Sigmoid colon (tissue), 7 donors: ENCODE measurements around the gene ETS2. TPM values are rescaled to one million over a fixed set of nuclear protein-coding genes. Genes with fewer than 3 reads are reported as not detected.
A peak's percentile ranks its signal among the peaks of the same experiment; 100 is the strongest.

Experiments
- DNase-seq: peaks from one replicate; pipeline ENCODE4 v3.0.0-alpha.2; 2019
- H3K27ac ChIP-seq, 4 donors: fragments of 200-600 bp; sonication (generic); one replicate each; pipeline ENCODE4 v1.5.1; 2016 to 2019; ENCODE audit warnings: mild to moderate bottlenecking in 1 of 4
- H3K27me3 ChIP-seq, 3 donors: fragments of 200-600 bp; sonication (generic); one replicate each; pipeline ENCODE4 v1.5.1; 2019; ENCODE audit warnings: mild to moderate bottlenecking in 1 of 3
- H3K36me3 ChIP-seq, 4 donors: fragments of 200-600 bp; sonication (generic); one replicate each; pipeline ENCODE4 v1.5.1; 2016 to 2019
- H3K4me1 ChIP-seq, 4 donors: fragments of 200-600 bp; sonication (generic); one replicate each; pipeline ENCODE4 v1.5.1; 2017 to 2019
- H3K4me3 ChIP-seq, 4 donors: fragments of 200-600 bp; sonication (generic); one replicate each; pipeline ENCODE4 v1.5.1; 2017 to 2019; ENCODE audit warnings: mild to moderate bottlenecking in 2 of 4, moderate library complexity in 1 of 4
- H3K9me3 ChIP-seq, 4 donors: fragments of 200-600 bp in 3 of 4; sonication (generic) in 3 of 4; one replicate each; pipeline versions ENCODE4 v1.5.1 to v1.6.1; 2013 to 2019
- EP300 ChIP-seq, 4 donors: sonication (generic); formaldehyde crosslinking; IDR thresholded peaks; one replicate each; pipeline ENCODE4 v1.6.1; 2017; ENCODE audit warnings: antibody characterized with exemption in 4 of 4
- POLR2A ChIP-seq, 2 donors: fragments of 450-650 bp; IDR thresholded peaks; one replicate each; pipeline ENCODE4 v1.6.1; 2016; ENCODE audit warnings: antibody characterized with exemption in 2 of 2, mild to moderate bottlenecking in 2 of 2, moderate library complexity in 2 of 2
- POLR2AphosphoS5 ChIP-seq, 4 donors: sonication (generic); formaldehyde crosslinking; IDR thresholded peaks; one replicate each; pipeline ENCODE4 v1.6.1; 2017; ENCODE audit warnings: antibody characterized with exemption in 4 of 4
- WGBS, 2 donors: extraction: QIAGEN DNeasy Blood & Tissue Kit; methylation state at CpG; one replicate each; pipeline ENCODE4 v1.1.7; 2013; 5-methylcytosine and 5-hydroxymethylcytosine counted together
- intact Hi-C: fragments of 100-400 bp; cut with DNase I; formaldehyde crosslinking; loops from one replicate; pipeline ENCODE4 v1.15.1; 2023
- polyA plus RNA-seq, 3 donors: library from polyadenylated mRNA; stranded (reverse); fragments of 200-250 nt; gene quantifications; one replicate each; pipeline ENCODE4 v1.2.3, GENCODE V29; 2013
- total RNA-seq, 4 donors: library from RNA; depleted of rRNA; stranded (reverse); fragments of >200 nt; gene quantifications; one replicate each; pipeline ENCODE4 v1.1.0, GENCODE V29; 2016
- TF ChIP-seq, protein P1 (sequence below), 4 experiments: fragments of 450-650 bp in 3 of 4; fragments of 200-600 bp in 1 of 4; IDR thresholded peaks; one replicate each; pipeline ENCODE4 v1.5.1; 2016 to 2019; ENCODE audit warnings: antibody characterized with exemption in 4 of 4, mild to moderate bottlenecking in 3 of 4, moderate library complexity in 2 of 4
- donor health status: healthy with polysubstance abuse.
- donor health status: Bipolar disorder and iron deficiency.
- donor health status: healthy.

Gene ETS2
- total and polyA plus RNA-seq, 7 donors, result 32.1 to 133 (median 49.2) TPM

DNA sequence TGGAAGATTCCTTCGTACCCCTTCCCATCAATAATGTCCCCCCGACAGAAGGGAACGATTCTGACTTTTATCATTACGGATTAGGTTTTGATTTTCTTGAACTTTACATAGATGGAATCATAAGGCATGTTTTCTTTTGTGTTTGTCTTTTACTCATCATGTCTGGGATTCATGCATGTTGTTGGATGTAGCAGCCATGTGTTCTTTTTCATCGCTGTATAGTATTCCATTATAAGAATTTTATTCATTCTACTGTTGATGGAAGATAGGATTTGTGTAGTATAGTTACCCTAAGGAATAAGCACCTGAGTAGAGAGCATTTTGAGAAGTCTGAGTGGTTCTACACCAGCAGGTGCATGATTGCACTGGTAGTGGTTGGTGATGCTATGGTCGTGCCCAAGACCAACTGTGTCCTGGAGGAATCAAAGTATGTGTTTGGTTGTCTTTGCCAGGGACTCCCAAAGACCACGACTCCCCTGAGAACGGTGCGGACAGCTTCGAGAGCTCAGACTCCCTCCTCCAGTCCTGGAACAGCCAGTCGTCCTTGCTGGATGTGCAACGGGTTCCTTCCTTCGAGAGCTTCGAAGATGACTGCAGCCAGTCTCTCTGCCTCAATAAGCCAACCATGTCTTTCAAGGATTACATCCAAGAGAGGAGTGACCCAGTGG is 13.5 kb downstream of the ETS2 start:
- H3K36me3 ChIP-seq, result peaks cover 60 to 91% (median 74%) of the 10 kb centered on the region in 4 donors
- peaks cover 0 to 79% (median 51%) of the 10 kb centered on the region in 4 donors for H3K4me1 ChIP-seq
- 32 to 82% methylated on average over 14 of the region's 14 CpGs for WGBS, 2 donors
- H3K9me3 ChIP-seq, result no peaks in the 10 kb centered on the region
- DNase-seq, result no peak
- H3K27me3 ChIP-seq, result no peaks in the 10 kb centered on the region
- peak overlapping the region; percentile 59 to 83 (median 78) for H3K27ac ChIP-seq
- TF ChIP-seq, protein P1, sequence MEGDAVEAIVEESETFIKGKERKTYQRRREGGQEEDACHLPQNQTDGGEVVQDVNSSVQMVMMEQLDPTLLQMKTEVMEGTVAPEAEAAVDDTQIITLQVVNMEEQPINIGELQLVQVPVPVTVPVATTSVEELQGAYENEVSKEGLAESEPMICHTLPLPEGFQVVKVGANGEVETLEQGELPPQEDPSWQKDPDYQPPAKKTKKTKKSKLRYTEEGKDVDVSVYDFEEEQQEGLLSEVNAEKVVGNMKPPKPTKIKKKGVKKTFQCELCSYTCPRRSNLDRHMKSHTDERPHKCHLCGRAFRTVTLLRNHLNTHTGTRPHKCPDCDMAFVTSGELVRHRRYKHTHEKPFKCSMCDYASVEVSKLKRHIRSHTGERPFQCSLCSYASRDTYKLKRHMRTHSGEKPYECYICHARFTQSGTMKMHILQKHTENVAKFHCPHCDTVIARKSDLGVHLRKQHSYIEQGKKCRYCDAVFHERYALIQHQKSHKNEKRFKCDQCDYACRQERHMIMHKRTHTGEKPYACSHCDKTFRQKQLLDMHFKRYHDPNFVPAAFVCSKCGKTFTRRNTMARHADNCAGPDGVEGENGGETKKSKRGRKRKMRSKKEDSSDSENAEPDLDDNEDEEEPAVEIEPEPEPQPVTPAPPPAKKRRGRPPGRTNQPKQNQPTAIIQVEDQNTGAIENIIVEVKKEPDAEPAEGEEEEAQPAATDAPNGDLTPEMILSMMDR (IDR thresholded peaks at IDR 0.05), result no peak
- TF ChIP-seq POLR2A (IDR thresholded peaks at IDR 0.05), result no peak
- no peak overlapping the region for H3K4me3 ChIP-seq
- intact Hi-C loops, result no loop called here

DNA sequence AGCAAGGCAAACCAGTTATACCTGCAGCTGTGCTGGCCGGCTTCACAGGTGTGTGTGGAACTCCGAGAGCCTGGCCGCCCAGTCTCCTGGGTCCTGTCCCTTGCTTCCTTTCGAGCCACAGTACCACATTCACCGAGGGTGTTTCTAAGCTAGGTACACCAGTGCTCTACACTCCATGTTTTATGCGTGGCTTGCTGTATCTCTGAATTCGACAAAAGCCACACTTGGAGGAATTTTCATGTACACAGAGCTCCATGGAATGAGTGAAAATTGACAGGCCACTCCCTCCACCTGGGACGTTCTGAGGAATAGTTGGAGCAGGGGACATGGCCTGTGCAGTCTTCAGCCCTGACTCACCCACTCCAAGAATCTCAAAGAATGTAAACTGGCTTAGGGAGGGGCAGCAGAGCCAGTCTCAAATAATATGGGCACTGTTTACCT is 14.0 kb downstream of the ETS2 start:
- Histone ChIP-seq H3K27me3 (no peaks in the 10 kb centered on the region), H3K4me3 (no peak overlapping the region), H3K36me3 (peaks cover 56 to 86% (median 73%) of the 10 kb centered on the region in 4 donors), H3K4me1 (peaks cover 0 to 79% (median 52%) of the 10 kb centered on the region in 4 donors), H3K9me3 (no peaks in the 10 kb centered on the region), H3K27ac (peak overlapping the region; percentile 14 to 83 (median 78))
- WGBS, 2 donors, result 20 to 70% methylated on average over 8 of the region's 8 CpGs
- TF ChIP-seq, protein P1 (IDR thresholded peaks at IDR 0.05), result no peak
- TF ChIP-seq EP300 (IDR thresholded peaks at IDR 0.05), result no peak
- TF ChIP-seq POLR2A (IDR thresholded peaks at IDR 0.05), result no peak
- no peak for TF ChIP-seq POLR2AphosphoS5 (IDR thresholded peaks at IDR 0.05)
- intact Hi-C loops, result loop anchor here (5.0 kb wide), 1 partner anchor 1233 kb away; no protein-coding TSS in a partner anchor
- no peak for DNase-seq

DNA sequence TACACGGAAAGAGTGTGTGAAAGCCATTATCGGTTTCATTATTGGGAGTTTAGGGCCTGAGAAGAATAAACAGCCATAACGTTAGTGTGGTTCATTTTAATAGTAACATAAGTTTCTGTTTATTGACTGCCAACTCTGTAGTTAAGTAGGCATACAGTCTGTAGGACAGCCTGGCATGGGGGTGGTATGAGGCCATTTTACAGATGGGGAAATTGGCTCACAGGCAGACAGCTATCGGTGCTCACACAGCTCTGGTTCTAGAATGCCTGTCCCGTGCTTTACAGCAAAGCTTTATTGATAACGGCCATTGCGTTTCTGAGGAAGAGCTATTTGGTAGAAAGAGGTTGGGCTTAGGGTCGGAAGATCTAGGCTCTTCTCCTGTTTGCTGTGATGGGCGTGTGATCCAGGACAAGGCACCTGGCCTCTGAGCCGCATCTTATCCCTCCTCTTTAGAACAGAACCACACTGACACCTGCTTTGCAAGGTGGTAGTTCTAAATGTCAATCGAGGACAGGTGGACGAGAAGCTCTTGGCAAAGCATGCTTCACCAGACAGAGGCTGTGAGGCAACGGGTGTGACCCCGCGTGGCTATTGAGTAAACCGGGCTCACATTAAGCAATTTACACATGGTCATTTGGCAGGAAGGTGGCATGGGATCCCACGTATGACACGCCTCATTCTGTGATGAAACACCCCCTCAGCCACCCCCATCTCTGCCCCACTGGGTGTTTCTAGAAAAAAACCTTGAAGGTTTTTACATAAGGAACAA is 14.9 kb downstream of the ETS2 start:
- TF ChIP-seq POLR2AphosphoS5 (IDR thresholded peaks at IDR 0.05) (peak in 1 of 4 donors; percentile 47), EP300 (IDR thresholded peaks at IDR 0.05) (no peak)
- Histone ChIP-seq H3K4me1 (peaks cover 0 to 77% (median 57%) of the 10 kb centered on the region in 4 donors), H3K36me3 (peaks cover 54 to 77% (median 66%) of the 10 kb centered on the region in 4 donors), H3K4me3 (no peak overlapping the region), H3K9me3 (no peaks in the 10 kb centered on the region), H3K27me3 (no peaks in the 10 kb centered on the region), H3K27ac (peak overlapping the region; percentile 14 to 83 (median 78))
- intact Hi-C loops, result loop anchor here (5.0 kb wide), 1 partner anchor 1232 kb away; no protein-coding TSS in a partner anchor
- no peak for DNase-seq
- 15 to 70% methylated on average over 18 of the region's 18 CpGs for WGBS, 2 donors

DNA sequence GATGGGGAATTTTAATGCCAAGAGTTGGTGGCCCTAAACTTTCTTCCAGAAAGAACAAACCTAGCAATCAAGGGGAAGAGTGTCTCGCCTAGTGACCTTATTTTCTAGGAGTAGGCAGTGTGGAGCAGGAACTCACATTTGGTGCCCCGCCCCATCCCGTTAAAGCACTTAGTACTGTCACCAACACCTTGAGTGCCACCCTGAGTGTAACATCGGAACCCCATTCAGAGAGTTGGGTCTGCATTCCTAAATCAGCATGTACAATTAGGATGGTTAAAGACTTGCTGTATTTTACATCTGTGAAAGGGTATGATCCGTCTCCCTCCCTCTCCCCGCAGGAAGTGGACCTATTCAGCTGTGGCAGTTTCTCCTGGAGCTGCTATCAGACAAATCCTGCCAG is 15.5 kb downstream of the ETS2 start:
- intact Hi-C loops, result loop anchor here (5.0 kb wide), 1 partner anchor 1231 kb away; no protein-coding TSS in a partner anchor
- no peak for TF ChIP-seq POLR2A (IDR thresholded peaks at IDR 0.05)
- no peak for TF ChIP-seq POLR2AphosphoS5 (IDR thresholded peaks at IDR 0.05)
- TF ChIP-seq EP300 (IDR thresholded peaks at IDR 0.05), result no peak
- TF ChIP-seq, protein P1 (IDR thresholded peaks at IDR 0.05), result no peak
- H3K9me3 ChIP-seq, result no peaks in the 10 kb centered on the region
- no peak for DNase-seq
- H3K27ac ChIP-seq, result peak overlapping the region; percentile 16 to 83 (median 78)
- H3K36me3 ChIP-seq, result peaks cover 54 to 74% (median 65%) of the 10 kb centered on the region in 4 donors
- peaks cover 0 to 77% (median 57%) of the 10 kb centered on the region in 4 donors for H3K4me1 ChIP-seq
- WGBS, 2 donors, result 40 to 73% methylated on average over 6 of the region's 6 CpGs
- no peaks in the 10 kb centered on the region for H3K27me3 ChIP-seq
- H3K4me3 ChIP-seq, result no peak overlapping the region
